GM12878 (cell line): Measurements from ENCODE around the gene GRIP2. TPM values are rescaled to one million over a fixed set of nuclear protein-coding genes. Genes with fewer than 3 reads are reported as not detected.

Experiments used
- ATAC-seq: fragments of 200-7000 bp; cut with Tn5 transposase; 3 replicates; pipeline ENCODE4 v1.9.1; 2020; ENCODE audit warnings: mild to moderate bottlenecking, moderate library complexity
- BruUV-seq: library from RNA; stranded (reverse); fragments of 400-500 nt; replicated peaks from 2 replicates; lab custom pipeline; 2021; lab: Mats Ljungman, UMichigan
- CTCF ChIA-PET: fragments of 300-600 bp; sonication (Branson Sonifier 250); formaldehyde crosslinking; extraction: SDS; loops from one replicate; lab custom pipeline; 2021; ENCODE audit warnings: inconsistent platforms; lab: Yijun Ruan, JAX
- POLR2A ChIA-PET: fragments of 350-600 bp; formaldehyde crosslinking; extraction: SDS; loops from one replicate; lab custom pipeline; 2021; ENCODE audit warnings: inconsistent platforms; lab: Charles Lee
- RAD21 ChIA-PET: fragments of 300-600 bp; sonication (Branson Sonifier 250); formaldehyde crosslinking; loops from one replicate; lab custom pipeline; 2023; ENCODE audit warnings: antibody characterized with exemption; ENCODE audit not compliant: unreplicated experiment; lab: Charles Lee
- SMC1A ChIA-PET: fragments of 300-600 bp; sonication (Branson Sonifier 250); formaldehyde crosslinking; loops from one replicate; lab custom pipeline; 2023; ENCODE audit not compliant: unreplicated experiment, uncharacterized antibody; lab: Charles Lee
- DNase-seq: peaks from one replicate; pipeline ENCODE4 v3.0.0-alpha.2; 2011; ENCODE audit warnings: low read depth, low spot score
- FAIRE-seq: peaks from 3 replicates; lab custom pipeline; 2011; peaks lifted over from hg19 to GRCh38; lab: Jason Lieb, UNC
- H2AFZ ChIP-seq: 2 replicates; pipeline ENCODE4 v1.6.0; 2011; ENCODE audit warnings: low read depth, low read length, control low read depth; ENCODE audit not compliant: control insufficient read depth
- H3K27ac ChIP-seq: 2 replicates; pipeline ENCODE4 v1.5.1; 2011; ENCODE audit warnings: control low read depth; ENCODE audit not compliant: control insufficient read depth, insufficient read depth
- H3K27me3 ChIP-seq, 2 experiments: replicated peaks in 1 of 2; 2 replicates each; pipeline versions ENCODE4 v1.6.0 to v1.6.1; 2011; ENCODE audit warnings: low read length in 1 of 2; ENCODE audit not compliant: control insufficient read depth in 2 of 2, insufficient read depth in 2 of 2
- H3K36me3 ChIP-seq, 2 experiments: 2 replicates each; pipeline ENCODE4 v1.5.1; 2011; ENCODE audit warnings: low read length in 1 of 2; ENCODE audit not compliant: control insufficient read depth in 2 of 2, insufficient read depth in 2 of 2
- H3K4me1 ChIP-seq: 2 replicates; pipeline ENCODE4 v1.6.1; 2011; ENCODE audit warnings: mild to moderate bottlenecking, low read length, moderate library complexity, mixed read lengths; ENCODE audit not compliant: control insufficient read depth, insufficient read depth
- H3K4me2 ChIP-seq: 2 replicates; pipeline ENCODE4 v1.6.0; 2011; ENCODE audit warnings: control low read depth; ENCODE audit not compliant: control insufficient read depth, insufficient read depth
- H3K4me3 ChIP-seq: fragments of 200-600 bp; sonication (generic); 2 replicates; pipeline ENCODE4 v1.5.1; 2016
- H3K79me2 ChIP-seq: 2 replicates; pipeline ENCODE4 v1.6.0; 2011; ENCODE audit warnings: low read length; ENCODE audit not compliant: control insufficient read depth, insufficient read depth
- H3K9ac ChIP-seq: 2 replicates; pipeline ENCODE4 v1.8.0; 2011; ENCODE audit warnings: low read length, control low read depth, mixed read lengths; ENCODE audit not compliant: control insufficient read depth, insufficient read depth
- H3K9me3 ChIP-seq: replicated peaks from 3 replicates; pipeline ENCODE4 v1.5.1; 2011; ENCODE audit warnings: mild to moderate bottlenecking, low read length; ENCODE audit not compliant: control insufficient read depth, insufficient read depth
- H4K20me1 ChIP-seq: 2 replicates; pipeline ENCODE4 v1.6.0; 2011; ENCODE audit not compliant: control insufficient read depth, insufficient read depth
- BRCA1 ChIP-seq: IDR thresholded peaks from 2 replicates; pipeline ENCODE4 v1.6.1; 2011; ENCODE audit warnings: low read depth, low read length, improper control_type of control experiment
- HCFC1 ChIP-seq: fragments of 150-350 bp; IDR thresholded peaks from 2 replicates; pipeline ENCODE4 v1.6.1; 2014; ENCODE audit warnings: low read length
- IKZF2 ChIP-seq, 2 experiments: fragments of 450-650 bp; IDR thresholded peaks; 2 replicates each; pipeline ENCODE4 v1.6.1; 2017; ENCODE audit warnings: mild to moderate bottlenecking in 2 of 2, moderate library complexity in 2 of 2
- KLF5 ChIP-seq: fragments of 450-650 bp; IDR thresholded peaks from 2 replicates; pipeline ENCODE4 v1.6.1; 2014; ENCODE audit warnings: mild to moderate bottlenecking; ENCODE audit not compliant: partially characterized antibody
- MEF2B ChIP-seq: fragments of 450-650 bp; IDR thresholded peaks from 2 replicates; pipeline ENCODE4 v1.6.1; 2018; ENCODE audit warnings: mild to moderate bottlenecking, moderate library complexity; ENCODE audit not compliant: partially characterized antibody, poor library complexity, severe bottlenecking
- MYC ChIP-seq: IDR thresholded peaks from 2 replicates; pipeline ENCODE4 v1.6.1; 2011; ENCODE audit warnings: mild to moderate bottlenecking, low read length, moderate library complexity, inconsistent platforms; ENCODE audit not compliant: insufficient read depth, insufficient replicate concordance, insufficient read length, severe bottlenecking
- NRF1 ChIP-seq: conservative IDR thresholded peaks from 2 replicates; pipeline ENCODE4 v1.6.1; 2011; ENCODE audit warnings: mild to moderate bottlenecking, low read depth, low read length, improper control_type of control experiment
- POLR2AphosphoS2 ChIP-seq: IDR thresholded peaks from 2 replicates; pipeline ENCODE4 v1.6.1; 2011; ENCODE audit warnings: low read depth, mild to moderate bottlenecking, low read length, improper control_type of control experiment, moderate library complexity
- RBBP5 ChIP-seq: fragments of 200-600 bp; sonication (generic); conservative IDR thresholded peaks from 2 replicates; pipeline ENCODE4 v1.6.1; 2016
- TCF3 ChIP-seq: IDR thresholded peaks from 2 replicates; pipeline ENCODE4 v1.6.1; 2012; ENCODE audit warnings: low read depth, mild to moderate bottlenecking, low read length, borderline replicate concordance; ENCODE audit not compliant: insufficient read depth
- TCF7 ChIP-seq: IDR thresholded peaks from 2 replicates; pipeline ENCODE4 v1.6.1; 2014; ENCODE audit warnings: antibody characterized with exemption, borderline replicate concordance
- ZNF384 ChIP-seq: IDR thresholded peaks from 2 replicates; pipeline ENCODE4 v1.6.1; 2012; ENCODE audit warnings: low read depth, mild to moderate bottlenecking, low read length, improper control_type of control experiment, borderline replicate concordance
- WGBS: methylation state at CpG from one replicate; pipeline ENCODE4 v1.1.6; 2016; ENCODE audit warnings: low lambda C conversion rate; ENCODE audit not compliant: insufficient replicate concordance, insufficient coverage; ENCODE audit errors: missing lambda C conversion rate; 5-methylcytosine and 5-hydroxymethylcytosine counted together
- in situ Hi-C: fragments of 300-500 bp; cut with MboI; formaldehyde crosslinking; loops from 9 replicates; pipeline ENCODE4 v1.14.3; 2018; ENCODE audit warnings: mixed read lengths
- intact Hi-C: fragments of 100-400 bp; cut with micrococcal nuclease; formaldehyde crosslinking; loops from one replicate; pipeline ENCODE4 v1.14.2; 2022; ENCODE audit not compliant: unreplicated experiment
- polyA plus RNA-seq, 11 experiments: library from polyadenylated mRNA; depleted of rRNA in 4 of 11; unstranded in 6 of 11; stranded (reverse) in 5 of 11; fragments of >200 nt; fragmentation: Nextera tagmentation in 4 of 11; fragmentation: Illumina TruSeq in 1 of 11; extraction: Ambion mirVana in 4 of 11; extraction: Trizol in 1 of 11; gene quantifications; 1 replicate in 1 of 11; 2 replicates in 10 of 11; pipeline versions ENCODE4 v1.2.1 to v1.2.3, GENCODE V29; 2011 to 2016; ENCODE audit warnings: inconsistent platforms in 2 of 11, missing spikeins in 2 of 11, low read depth in 1 of 11
- total RNA-seq, 4 experiments: library from RNA; depleted of rRNA in 3 of 4; stranded (reverse); fragments of >200 nt in 3 of 4; fragmentation: Illumina TruSeq in 1 of 4; extraction: Trizol in 1 of 4; gene quantifications; 2 replicates each; pipeline versions ENCODE4 v1.2.1 to v1.2.3, GENCODE V29; 2013 to 2021
- TF ChIP-seq, protein P1 (sequence below): fragments of 450-650 bp; IDR thresholded peaks from 2 replicates; pipeline ENCODE4 v1.6.1; 2016; ENCODE audit warnings: mild to moderate bottlenecking
- TF ChIP-seq, protein P2 (sequence below): fragments of 450-650 bp; IDR thresholded peaks from 2 replicates; pipeline ENCODE4 v1.6.1; 2018; ENCODE audit warnings: mild to moderate bottlenecking, low read depth, moderate library complexity; ENCODE audit not compliant: partially characterized antibody
- TF ChIP-seq, protein P3 (sequence below): fragments of 450-650 bp; IDR thresholded peaks from 2 replicates; pipeline ENCODE4 v1.6.1; 2017; ENCODE audit warnings: borderline replicate concordance

The GRIP2 gene
- total and polyA plus RNA-seq, 10 of the 15 experiments (the other 5 are each of a cell fraction or from before 2014, with no cell fraction given), result not detected

DNA sequence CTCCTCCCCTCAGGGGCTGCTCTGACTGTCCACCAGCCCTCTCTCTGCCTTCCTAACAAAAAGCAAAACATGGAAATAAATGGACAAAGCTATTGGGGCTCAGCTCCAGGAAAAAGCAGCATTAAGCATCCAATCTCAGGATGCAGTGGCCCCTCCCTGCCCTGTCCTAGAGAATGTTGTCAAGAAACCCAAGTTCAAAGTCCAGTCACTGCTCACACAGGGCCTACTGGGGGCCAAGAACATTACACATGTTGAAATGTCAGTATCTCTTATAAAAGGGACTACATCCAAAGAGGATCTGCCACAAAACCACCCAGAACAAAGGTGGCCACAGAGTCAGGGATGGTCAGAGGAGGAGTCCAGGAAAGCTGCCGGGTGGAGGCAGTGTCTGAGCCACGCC lies 7.6 kb upstream of the GRIP2 start:
- Histone ChIP-seq H3K4me2 (no peak overlapping the region), H3K4me1 (no peaks in the 10 kb centered on the region), H3K27me3 (peaks cover 2 to 3% of the 10 kb centered on the region in 2 experiments; a peak in 2 of 4 replicates), H3K9me3 (no peaks in the 10 kb centered on the region), H3K27ac (no peak overlapping the region), H3K9ac (no peak overlapping the region), H2AFZ (no peak overlapping the region), H3K4me3 (no peak overlapping the region), H3K79me2 (no peaks in the 10 kb centered on the region), H4K20me1 (no peaks in the 10 kb centered on the region), H3K36me3 (no peaks in the 10 kb centered on the region)
- WGBS, result 54% methylated on average over 2 of the region's 2 CpGs
- DNase-seq (no peak), ATAC-seq (no peak), FAIRE-seq (no peak)
- ChIA-PET POLR2A (no interaction called here), RAD21 (interaction anchor here (0.5 to 1.0 kb wide), 2 partner anchors 344 to 608 kb away, joined by 3 to 4 read pairs; no protein-coding TSS in a partner anchor), SMC1A (no interaction called here), CTCF (interaction anchor here (1.0 to 2.5 kb wide), 5 partner anchors 13 to 344 kb away, joined by 3 to 8 read pairs (median 3); no protein-coding TSS in a partner anchor)
- in situ Hi-C loops (no loop called here), intact Hi-C loops (loop anchor here (1.0 to 2.0 kb wide), 2 partner anchors 39 to 286 kb away; no protein-coding TSS in a partner anchor)
- TF ChIP-seq, protein P1, sequence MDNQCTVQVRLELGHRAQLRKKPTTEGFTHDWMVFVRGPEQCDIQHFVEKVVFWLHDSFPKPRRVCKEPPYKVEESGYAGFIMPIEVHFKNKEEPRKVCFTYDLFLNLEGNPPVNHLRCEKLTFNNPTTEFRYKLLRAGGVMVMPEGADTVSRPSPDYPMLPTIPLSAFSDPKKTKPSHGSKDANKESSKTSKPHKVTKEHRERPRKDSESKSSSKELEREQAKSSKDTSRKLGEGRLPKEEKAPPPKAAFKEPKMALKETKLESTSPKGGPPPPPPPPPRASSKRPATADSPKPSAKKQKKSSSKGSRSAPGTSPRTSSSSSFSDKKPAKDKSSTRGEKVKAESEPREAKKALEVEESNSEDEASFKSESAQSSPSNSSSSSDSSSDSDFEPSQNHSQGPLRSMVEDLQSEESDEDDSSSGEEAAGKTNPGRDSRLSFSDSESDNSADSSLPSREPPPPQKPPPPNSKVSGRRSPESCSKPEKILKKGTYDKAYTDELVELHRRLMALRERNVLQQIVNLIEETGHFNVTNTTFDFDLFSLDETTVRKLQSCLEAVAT, result no peak
- no peak for TF ChIP-seq POLR2AphosphoS2
- no peak for TF ChIP-seq ZNF384
- no peak for TF ChIP-seq NRF1
- TF ChIP-seq TCF3, result no peak
- TF ChIP-seq BRCA1, result no peak
- TF ChIP-seq, protein P2, sequence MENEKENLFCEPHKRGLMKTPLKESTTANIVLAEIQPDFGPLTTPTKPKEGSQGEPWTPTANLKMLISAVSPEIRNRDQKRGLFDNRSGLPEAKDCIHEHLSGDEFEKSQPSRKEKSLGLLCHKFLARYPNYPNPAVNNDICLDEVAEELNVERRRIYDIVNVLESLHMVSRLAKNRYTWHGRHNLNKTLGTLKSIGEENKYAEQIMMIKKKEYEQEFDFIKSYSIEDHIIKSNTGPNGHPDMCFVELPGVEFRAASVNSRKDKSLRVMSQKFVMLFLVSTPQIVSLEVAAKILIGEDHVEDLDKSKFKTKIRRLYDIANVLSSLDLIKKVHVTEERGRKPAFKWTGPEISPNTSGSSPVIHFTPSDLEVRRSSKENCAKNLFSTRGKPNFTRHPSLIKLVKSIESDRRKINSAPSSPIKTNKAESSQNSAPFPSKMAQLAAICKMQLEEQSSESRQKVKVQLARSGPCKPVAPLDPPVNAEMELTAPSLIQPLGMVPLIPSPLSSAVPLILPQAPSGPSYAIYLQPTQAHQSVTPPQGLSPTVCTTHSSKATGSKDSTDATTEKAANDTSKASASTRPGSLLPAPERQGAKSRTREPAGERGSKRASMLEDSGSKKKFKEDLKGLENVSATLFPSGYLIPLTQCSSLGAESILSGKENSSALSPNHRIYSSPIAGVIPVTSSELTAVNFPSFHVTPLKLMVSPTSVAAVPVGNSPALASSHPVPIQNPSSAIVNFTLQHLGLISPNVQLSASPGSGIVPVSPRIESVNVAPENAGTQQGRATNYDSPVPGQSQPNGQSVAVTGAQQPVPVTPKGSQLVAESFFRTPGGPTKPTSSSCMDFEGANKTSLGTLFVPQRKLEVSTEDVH, result no peak
- no peak for TF ChIP-seq HCFC1
- no peak for TF ChIP-seq TCF7
- TF ChIP-seq, protein P3, sequence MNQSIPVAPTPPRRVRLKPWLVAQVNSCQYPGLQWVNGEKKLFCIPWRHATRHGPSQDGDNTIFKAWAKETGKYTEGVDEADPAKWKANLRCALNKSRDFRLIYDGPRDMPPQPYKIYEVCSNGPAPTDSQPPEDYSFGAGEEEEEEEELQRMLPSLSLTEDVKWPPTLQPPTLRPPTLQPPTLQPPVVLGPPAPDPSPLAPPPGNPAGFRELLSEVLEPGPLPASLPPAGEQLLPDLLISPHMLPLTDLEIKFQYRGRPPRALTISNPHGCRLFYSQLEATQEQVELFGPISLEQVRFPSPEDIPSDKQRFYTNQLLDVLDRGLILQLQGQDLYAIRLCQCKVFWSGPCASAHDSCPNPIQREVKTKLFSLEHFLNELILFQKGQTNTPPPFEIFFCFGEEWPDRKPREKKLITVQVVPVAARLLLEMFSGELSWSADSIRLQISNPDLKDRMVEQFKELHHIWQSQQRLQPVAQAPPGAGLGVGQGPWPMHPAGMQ, result no peak
- TF ChIP-seq IKZF2 (IDR thresholded peaks at IDR 0.05), result no peak
- no peak for TF ChIP-seq MYC
- no peak for TF ChIP-seq MEF2B
- TF ChIP-seq RBBP5, result no peak
- no peak for TF ChIP-seq KLF5
- no TSS peak for BruUV-seq
